ENCODE measurements around the gene CMTM8. TPM values are rescaled to one million over a fixed set of nuclear protein-coding genes. Genes with fewer than 3 reads are reported as not detected.

Gene CMTM8
- total and polyA plus RNA-seq, 2 experiments from 2014 or later: 19.9 to 24.5 TPM

- no peak for TF ChIP-seq ETS1 (IDR thresholded peaks at IDR 0.05)
- no peak for TF ChIP-seq STAT1 (IDR thresholded peaks at IDR 0.05; ENCODE audit: unreplicated experiment)
- no peak for TF ChIP-seq JUNB (IDR thresholded peaks at IDR 0.05; ENCODE audit: unreplicated experiment)
- no peak for TF ChIP-seq REST (IDR thresholded peaks at IDR 0.05; ENCODE audit: unreplicated experiment)
Observed at GRCh38 chr3:32274306-32274705, 35.8 kb downstream of the CMTM8 start (continued).

GRCh38 chr3:32275506-32275905 lies 37.0 kb downstream of the CMTM8 start:
- no peaks in the 10 kb centered on the region for H3K27me3 Mint-ChIP-seq (ENCODE audit: insufficient read depth, low read depth, poor library complexity)
- no peak overlapping the region for H3K4me2 ChIP-seq
- no peak overlapping the region for H3K27ac Mint-ChIP-seq
- peaks cover 4% of the 10 kb centered on the region; the same call in 1 of the 2 replicates for H4K20me1 ChIP-seq (replicated peaks; ENCODE audit: insufficient read depth)
- H3F3A ChIP-seq (replicated peaks; ENCODE audit: low read depth): no peaks in the 10 kb centered on the region
- H3K36me3 Mint-ChIP-seq (ENCODE audit: low read depth): no peaks in the 10 kb centered on the region
- no peaks in the 10 kb centered on the region for H3K36me3 ChIP-seq (ENCODE audit: insufficient read depth)
- ATAC-seq: no peak
- H3K4me3 ChIP-seq: no peak overlapping the region
- H3K9me2 ChIP-seq (ENCODE audit: insufficient read depth): 0 out of 2 replicates have a peak, but pooled peaks cover 7% of the 10 kb centered on the region
- H2AFZ ChIP-seq: no peak overlapping the region
- no peaks in the 10 kb centered on the region; the same call in 1 of the 2 replicates for H3K79me2 ChIP-seq (replicated peaks; ENCODE audit: insufficient read depth)
- no peak overlapping the region for H3K4me3 Mint-ChIP-seq
- peaks cover 3% of the 10 kb centered on the region; the same call in 2 of the 3 replicates for H3K4me1 Mint-ChIP-seq
- H3K27me3 ChIP-seq (ENCODE audit: insufficient read depth): no peaks in the 10 kb centered on the region
- no peak overlapping the region for H3K27ac ChIP-seq (ENCODE audit: low read depth)
- no peaks in the 10 kb centered on the region for H3K4me1 ChIP-seq (ENCODE audit: insufficient read depth)
- no peaks in the 10 kb centered on the region for H3K9me3 Mint-ChIP-seq
- DNase-seq (ENCODE audit: low spot score): no peak
- TF ChIP-seq NANOG (IDR thresholded peaks at IDR 0.05; ENCODE audit: borderline replicate concordance): no peak
- TF ChIP-seq EZH2phosphoT487 (IDR thresholded peaks at IDR 0.05; ENCODE audit: unreplicated experiment): no peak
- TF ChIP-seq REST (IDR thresholded peaks at IDR 0.05; ENCODE audit: unreplicated experiment): no peak
- TF ChIP-seq ZNF462 (CRISPR knock-in tag; IDR thresholded peaks at IDR 0.05): no peak
- no peak for TF ChIP-seq ETS1 (IDR thresholded peaks at IDR 0.05)
- TF ChIP-seq ZNF114 (CRISPR knock-in tag; IDR thresholded peaks at IDR 0.05): no peak
